HG03460 (cell line): ENCODE results near the gene GLIS1.

Experiments used
- ATAC-seq: cut with Tn5 transposase; IDR thresholded peaks from one replicate; pipeline ENCODE4 v1.9.1; 2021; ENCODE audit not compliant: unreplicated experiment

The GLIS1 gene

GRCh38 chr1:53620061-53620855 lies 118.7 kb downstream of the GLIS1 start:
- ATAC-seq, result no peak

GRCh38 chr1:53619367-53620060 lies 119.5 kb downstream of the GLIS1 start:
- no peak for ATAC-seq

- no peak for ATAC-seq
These were observed 120.2 kb downstream of the GLIS1 start for GRCh38 chr1:53618500-53619366.

- no peak for ATAC-seq
These were observed 121.0 kb downstream of the GLIS1 start for GRCh38 chr1:53617851-53618499.

- no peak for ATAC-seq
These were observed 121.6 kb downstream of the GLIS1 start for GRCh38 chr1:53617382-53617781.

- ATAC-seq, result no peak
These were observed 122.0 kb downstream of the GLIS1 start for GRCh38 chr1:53616927-53617326.

- ATAC-seq, result no peak
These were observed 122.5 kb downstream of the GLIS1 start for GRCh38 chr1:53616511-53616910.

- ATAC-seq, result no peak
These were observed 123.9 kb downstream of the GLIS1 start for GRCh38 chr1:53615101-53615500.

GRCh38 chr1:53614231-53615021 lies 124.5 kb downstream of the GLIS1 start:
- no peak for ATAC-seq

GRCh38 chr1:53608676-53609075 lies 130.3 kb downstream of the GLIS1 start:
- no peak for ATAC-seq

- no peak for ATAC-seq
These were observed 130.9 kb downstream of the GLIS1 start for GRCh38 chr1:53608071-53608470.

GRCh38 chr1:53606651-53607051 lies 132.3 kb downstream of the GLIS1 start:
- no peak for ATAC-seq

- no peak for ATAC-seq
These were observed 132.8 kb downstream of the GLIS1 start for GRCh38 chr1:53606197-53606596.

- ATAC-seq, result no peak
These were observed 133.8 kb downstream of the GLIS1 start for GRCh38 chr1:53605181-53605580.

- no peak for ATAC-seq
These were observed 134.6 kb downstream of the GLIS1 start for GRCh38 chr1:53604291-53604919.

- ATAC-seq, result no peak
These were observed 135.5 kb downstream of the GLIS1 start for GRCh38 chr1:53603431-53603830.

- no peak for ATAC-seq
These were observed 136.8 kb downstream of the GLIS1 start for GRCh38 chr1:53601867-53602775.

- ATAC-seq, result no peak
These were observed 137.8 kb downstream of the GLIS1 start for GRCh38 chr1:53601031-53601745.
